Posterior vena cava (tissue), 2 donors: ENCODE data around the gene DVL1. TPM values are rescaled to one million over a fixed set of nuclear protein-coding genes. Genes with fewer than 3 reads are reported as not detected.

Experiments used
- DNase-seq: peaks from one replicate; pipeline ENCODE4 v3.0.0-alpha.2; 2020; ENCODE audit warnings: low spot score
- intact Hi-C, 2 donors: fragments of 100-400 bp; cut with DNase I; formaldehyde crosslinking; loops; one replicate each; pipeline versions ENCODE4 v1.14.1 to v1.14.2; 2022 to 2023
- total RNA-seq, 2 donors: library from RNA; stranded (reverse); fragmentation: NEBNext Ultra II Directional; extraction: Animal tissue kit (Norgen Biotek cat#: 25700); gene quantifications; one replicate each; pipeline ENCODE4 v1.2.1, GENCODE V29; 2021
- donor health status: DM: yes; HTN: yes; CAD: no.
- donor health status: DM: yes; HTN: yes; CAD: no.

The DVL1 gene
- total RNA-seq, 2 donors from 2014 or later = 45.9 to 61.9 TPM

DNA sequence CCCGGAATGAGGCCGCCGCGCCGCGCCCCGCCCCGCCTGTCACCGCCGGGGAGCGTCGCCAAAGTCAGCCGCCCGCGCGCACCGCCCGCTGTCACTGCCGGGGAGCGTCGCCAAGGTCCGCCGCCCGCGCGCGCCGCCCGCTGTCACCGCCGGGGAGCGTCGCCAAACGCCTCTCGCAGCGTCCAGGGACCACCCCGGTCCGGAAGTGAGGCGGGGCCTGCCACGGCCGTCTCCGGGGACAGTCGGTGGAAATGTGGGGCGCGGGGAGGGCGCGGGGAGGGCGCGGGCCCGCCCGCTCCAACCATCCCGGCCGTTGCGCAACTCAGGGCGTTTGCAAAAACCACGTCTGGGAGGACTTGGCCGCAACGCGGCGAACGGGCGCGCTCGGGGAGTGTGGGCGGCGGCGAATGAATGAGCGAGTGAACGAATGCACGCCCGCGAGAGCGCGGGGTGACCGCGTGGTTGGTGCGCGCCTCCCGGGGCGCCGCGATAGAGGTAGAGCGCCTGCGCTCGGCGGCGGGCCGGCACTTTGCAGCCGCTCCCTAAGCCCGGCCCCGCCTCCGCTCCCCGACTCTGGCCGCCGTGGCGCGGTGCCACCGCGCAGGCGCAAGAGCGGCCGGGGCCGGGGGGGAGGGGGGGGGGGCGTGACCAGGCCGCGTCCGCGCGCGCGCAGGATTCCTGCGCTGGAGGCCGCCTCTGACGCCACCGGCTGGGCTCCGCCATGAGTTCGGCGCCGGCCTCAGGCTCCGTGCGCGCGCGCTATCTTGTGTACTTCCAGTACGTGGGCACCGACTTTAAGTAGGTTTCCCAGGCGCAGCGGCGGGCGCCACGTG, 41.1 kb downstream of the DVL1 start, which contains the start of the genes ACAP3 and PUSL1:
Gene ACAP3, minus strand, starts transcription at position 8 of the 833 bp plus-strand sequence. CDS start 115 bp downstream, outside the sequence.
Gene PUSL1, plus strand, starts transcription at position 675 of the 833 bp plus-strand sequence. Its CDS starts 47 bp downstream, at position 722.
- DNase-seq = peak; percentile 98
- intact Hi-C loops = no loop called here

- intact Hi-C loops = no loop called here
- DNase-seq = peak; percentile 90
These were observed 41.8 kb downstream of the DVL1 start for GRCh38 chr1:1307261-1307922.

GRCh38 chr1:1306661-1307260, 42.5 kb downstream of the DVL1 start:
- intact Hi-C loops = no loop called here
- no peak for DNase-seq

DNA sequence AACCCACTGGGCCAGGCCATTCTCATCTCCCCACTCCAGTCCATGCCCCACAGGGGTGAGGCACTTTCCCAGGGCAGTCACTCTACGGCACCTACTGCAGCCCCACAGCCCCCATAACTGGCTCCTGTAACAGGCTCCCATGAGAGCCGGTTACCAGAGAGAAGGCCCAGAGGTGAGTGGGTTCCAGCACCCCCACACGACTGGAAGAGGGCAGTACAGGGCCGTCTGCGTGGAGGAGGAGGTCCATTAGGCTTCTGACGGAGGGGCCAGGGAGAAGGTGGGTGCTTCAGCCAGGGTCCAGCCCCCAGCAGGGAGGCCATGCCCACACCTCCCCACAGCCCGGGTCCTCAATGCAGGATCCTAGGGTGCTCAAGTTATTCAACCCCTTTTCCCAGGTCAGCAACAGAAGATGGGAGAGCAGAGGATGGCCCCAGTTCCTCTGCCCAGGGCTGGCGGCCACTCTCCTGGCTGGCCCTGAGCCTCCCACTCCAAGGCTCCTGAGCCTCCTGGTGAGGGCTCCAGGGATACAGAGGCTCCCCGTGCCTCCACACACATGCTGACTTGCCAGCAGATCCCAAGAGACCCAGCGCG, 43.1 kb downstream of the DVL1 start:
- intact Hi-C loops = no loop called here

DNA sequence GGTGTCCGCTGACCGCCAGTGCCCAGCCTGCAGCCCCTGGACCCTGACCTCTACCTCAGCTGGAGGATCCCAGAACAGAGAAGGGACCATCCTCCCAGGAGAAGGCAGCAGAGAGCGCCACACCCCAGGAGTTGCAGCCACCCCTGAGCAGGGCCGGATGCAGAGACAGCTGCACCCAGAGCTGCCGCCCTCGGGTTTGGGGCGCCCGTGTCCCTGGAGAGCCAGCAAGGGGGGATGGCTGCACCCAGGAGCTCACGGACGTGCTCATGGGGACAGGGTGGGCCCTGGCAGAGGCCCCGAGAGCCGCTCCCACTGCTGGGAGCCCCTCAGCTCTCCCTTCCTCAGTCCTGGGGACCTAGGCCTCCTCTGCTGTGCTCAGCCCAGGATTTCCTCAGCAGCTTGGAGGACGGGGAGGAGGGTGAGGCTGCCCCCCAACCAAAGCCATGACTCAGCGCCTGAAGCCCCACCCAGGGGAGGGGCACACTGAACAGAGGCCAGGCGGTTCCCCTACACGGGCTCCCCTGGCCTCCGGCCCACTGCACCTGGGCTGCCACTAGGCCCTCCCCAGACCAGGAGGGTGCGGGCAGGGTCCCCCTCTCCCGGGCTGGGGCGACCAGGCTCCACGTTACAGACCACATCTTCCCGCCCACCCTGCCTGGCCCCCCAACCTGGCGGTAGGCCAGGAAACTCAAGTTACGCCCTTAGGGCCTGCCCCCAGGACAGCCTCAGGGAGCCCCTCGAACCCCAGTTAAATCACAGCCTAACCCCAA, 43.7 kb downstream of the DVL1 start:
- no peak for DNase-seq
- intact Hi-C loops = no loop called here

More for the DNA sequence above, 43.1 kb downstream of the DVL1 start:
- DNase-seq = no peak

DNA sequence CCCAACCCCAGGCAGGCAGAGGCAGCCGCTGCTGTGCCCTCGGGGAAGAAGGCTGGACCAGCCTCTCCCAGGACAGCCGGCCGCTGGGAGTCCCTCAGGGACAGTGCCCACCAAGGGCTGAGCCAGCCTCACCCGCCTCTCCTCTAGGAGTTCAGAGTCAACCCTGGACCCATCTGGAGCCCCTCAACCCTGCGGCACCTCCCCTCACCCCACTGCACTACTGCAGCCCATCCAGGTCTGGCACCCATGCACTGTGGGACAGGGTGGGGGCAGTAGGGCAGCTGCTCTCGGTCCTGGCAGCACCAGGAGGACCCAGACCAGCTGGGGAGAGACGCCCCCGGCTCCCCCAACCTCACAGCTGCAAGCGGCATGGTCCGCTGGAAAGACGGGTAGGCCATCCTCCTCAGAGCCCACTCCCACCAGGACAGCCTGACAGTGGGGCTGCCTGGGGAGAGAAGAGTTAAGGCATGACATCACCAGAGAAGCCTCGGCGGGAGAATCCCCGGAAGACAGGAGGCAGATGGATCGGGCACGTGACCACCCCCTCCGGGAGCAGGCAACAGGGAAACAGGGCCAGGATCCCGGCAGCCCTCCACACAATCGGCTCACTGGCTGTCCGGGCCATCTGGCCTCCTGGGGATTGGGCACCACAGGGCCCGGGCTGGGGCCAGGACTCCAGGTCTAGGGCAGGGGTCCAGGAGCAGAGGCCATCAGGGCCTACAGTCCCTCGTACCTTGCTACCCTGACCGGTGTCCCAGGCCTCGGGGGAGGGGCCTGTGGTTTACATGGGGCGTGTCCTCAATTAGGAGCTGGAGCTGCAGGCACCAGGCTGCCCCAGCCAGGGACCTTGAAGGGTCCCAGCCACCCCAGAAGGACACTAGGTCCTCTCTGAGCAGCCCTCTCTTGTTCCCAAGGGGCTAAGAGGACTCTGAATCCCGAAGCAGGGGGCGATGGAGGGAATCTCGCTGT, 44.6 kb downstream of the DVL1 start:
- DNase-seq = peak; percentile 93
- intact Hi-C loops = no loop called here

- intact Hi-C loops = no loop called here
- no peak for DNase-seq
These were observed 45.5 kb downstream of the DVL1 start for GRCh38 chr1:1303736-1304135.

DNA sequence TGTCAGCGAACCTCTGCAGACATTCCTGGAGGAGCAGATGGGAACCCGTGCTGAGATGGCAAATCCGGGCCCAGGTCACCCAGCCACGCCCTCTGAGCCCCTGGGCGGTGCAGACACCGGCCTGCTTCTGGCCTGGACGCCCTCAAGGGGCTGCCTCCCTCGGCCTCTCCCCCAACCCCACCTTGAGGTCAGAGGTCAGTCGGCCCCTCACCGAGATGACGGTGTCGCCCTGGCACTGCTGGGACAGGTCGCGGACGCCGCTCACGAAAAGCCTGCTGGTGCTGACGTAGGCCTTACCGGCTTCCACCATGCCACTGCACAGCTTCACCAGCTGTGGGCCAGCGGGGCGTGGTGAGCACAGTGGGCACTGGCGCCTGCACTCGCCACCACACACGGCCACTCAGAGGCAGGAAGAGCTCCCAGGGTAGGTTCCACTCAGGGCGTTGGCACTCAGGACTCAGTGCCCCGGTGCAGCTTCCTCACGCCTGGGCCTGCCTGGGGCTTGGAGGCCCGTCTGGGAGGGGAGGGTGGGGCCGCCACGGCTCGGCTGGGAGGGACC, 46.2 kb downstream of the DVL1 start:
- DNase-seq = no peak
- intact Hi-C loops = no loop called here

DNA sequence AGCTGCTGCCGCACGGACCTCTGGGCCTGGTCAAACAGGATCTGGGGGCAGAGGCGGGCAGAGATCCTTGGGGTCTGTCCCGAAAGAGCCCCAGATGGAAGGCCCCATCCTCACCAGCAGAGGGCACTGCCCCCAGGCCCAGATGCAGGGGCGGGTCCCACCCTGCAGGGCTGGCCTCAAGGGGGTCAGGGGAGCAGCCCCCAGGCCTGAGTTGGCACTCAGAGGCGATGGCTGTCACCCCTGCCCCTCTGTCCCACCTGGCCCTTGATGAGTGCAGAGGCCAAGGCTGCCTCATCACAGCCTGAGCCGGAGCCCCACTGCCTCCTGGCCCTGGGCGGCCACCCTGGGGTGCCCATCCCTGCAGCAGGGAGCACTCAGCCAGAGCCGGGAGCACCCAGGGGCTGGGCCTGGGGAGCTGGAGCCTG, 47.2 kb downstream of the DVL1 start:
- no peak for DNase-seq
- intact Hi-C loops = no loop called here

DNA sequence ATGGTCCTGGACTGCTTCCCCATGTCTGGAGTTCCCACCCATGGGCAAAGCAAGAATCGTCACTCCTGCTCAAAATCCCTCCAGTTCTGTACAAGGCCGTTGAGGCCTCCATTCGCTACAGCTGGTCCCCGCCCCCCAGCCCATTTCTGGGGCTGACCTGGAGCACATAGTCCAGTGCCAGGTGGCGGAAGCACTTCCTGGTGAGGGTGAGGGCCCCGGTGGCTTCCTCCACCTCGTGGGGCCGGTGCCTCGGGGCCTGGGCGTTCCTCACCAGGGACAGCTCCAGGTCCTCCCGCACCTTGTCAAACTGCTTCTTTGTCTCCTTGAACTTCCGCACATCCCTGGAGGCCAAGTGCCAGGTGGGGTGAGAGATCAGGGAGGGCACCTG, 48.9 kb downstream of the DVL1 start:
- intact Hi-C loops = no loop called here

GRCh38 chr1:1299686-1300351, 49.4 kb downstream of the DVL1 start:
- DNase-seq = no peak

More for the DNA sequence above, 48.9 kb downstream of the DVL1 start:
- DNase-seq = no peak

DNA sequence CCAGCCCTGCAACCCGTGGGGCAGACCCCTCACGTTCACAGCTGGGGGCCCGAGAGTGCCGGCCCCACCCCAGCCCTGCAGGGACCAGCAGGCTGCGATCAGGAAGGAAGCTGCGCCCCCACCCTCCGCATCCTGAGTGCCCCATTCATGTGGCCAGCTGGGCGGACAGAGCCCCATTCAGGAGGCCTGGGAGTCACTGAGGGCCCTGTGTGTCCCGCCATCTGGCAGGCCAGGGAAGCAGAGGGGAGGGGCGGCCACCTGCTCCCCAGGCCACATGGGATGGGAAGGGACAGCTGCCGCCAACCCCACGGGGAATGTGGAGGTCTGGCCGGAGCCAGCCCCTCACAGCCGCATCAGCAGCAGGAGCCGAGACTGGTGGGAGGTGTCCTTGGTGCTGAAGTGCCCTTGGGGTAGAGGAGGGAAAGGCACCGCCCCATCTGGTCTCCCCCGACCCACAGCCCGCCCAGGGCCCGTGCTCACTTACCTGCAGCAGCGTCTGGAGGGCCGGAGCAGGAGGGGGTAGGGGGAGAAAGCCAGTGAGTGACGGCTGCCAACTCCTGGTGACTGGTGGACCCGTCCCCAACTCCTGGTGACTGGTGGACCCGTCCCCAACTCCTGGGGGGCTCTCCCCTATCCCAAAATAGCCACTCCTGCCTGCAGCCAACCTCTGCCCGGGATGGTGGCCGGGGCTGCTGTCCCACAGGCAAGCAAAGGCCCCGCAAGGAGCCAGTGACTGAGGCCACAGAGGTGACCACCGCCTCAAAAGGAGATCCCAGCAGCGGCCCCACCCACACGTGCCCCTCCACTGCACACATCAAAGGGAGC, 50.1 kb downstream of the DVL1 start:
- intact Hi-C loops = no loop called here
- DNase-seq = no peak

More at GRCh38 chr1:1299686-1300351, 49.4 kb downstream of the DVL1 start:
- intact Hi-C loops = no loop called here

GRCh38 chr1:1297802-1298424, 51.3 kb downstream of the DVL1 start:
- intact Hi-C loops = no loop called here
- no peak for DNase-seq

DNA sequence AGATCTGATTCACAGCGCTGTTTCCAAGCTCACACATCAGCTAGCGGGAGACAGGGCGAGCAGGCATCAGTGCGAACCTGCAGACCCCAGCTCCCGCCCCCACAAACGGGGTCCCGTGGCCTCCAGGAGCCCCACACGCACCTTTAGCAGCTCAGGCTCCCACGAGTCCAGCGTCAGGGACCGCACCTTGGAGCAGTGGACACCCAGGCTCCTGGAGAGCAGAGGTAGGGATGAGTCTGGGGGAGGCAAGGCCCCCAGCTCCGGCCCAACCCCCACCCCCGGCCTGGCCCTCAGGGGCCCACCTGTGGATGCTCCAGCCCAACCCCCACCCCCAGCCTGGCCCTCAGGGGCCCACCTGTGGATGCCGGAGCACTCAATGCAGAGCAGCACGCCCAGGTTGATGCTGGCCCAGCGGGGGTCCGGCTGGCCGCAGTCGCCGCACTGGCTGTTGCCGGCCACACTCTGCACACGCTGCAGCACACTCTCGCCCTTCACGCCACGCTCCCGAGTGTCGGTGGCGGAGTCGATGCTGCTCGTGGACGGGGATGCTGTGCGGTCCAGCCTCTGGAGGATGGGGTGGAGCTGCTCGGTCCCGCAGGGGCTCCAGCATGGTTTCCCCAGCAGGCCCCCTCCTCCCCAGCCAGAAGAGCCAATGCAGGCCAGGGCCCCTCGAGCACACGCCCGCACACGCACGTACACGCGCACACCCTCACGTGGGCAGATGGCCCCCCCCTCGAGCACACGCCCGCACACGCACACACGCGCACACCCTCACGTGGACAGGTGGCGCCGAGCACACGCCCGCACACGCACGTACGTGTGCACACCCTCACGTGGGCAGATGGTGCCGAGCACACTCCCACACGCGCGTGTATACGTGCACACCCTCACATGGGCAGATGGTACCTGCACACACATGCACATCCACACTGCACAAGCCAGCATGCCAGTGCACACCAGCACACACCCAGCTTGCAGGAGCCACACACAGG, 52.9 kb downstream of the DVL1 start:
- DNase-seq = no peak
- intact Hi-C loops = no loop called here
